Skeletal muscle tissue (tissue), 4 donors: ENCODE results near the gene IL18RAP. TPM values are rescaled to one million over a fixed set of nuclear protein-coding genes. Genes with fewer than 3 reads are reported as not detected.

ENCODE experiments used
- H3K27ac ChIP-seq: one replicate; pipeline ENCODE4 v1.7.0; 2013; ENCODE audit warnings: mild to moderate bottlenecking, low read depth, low read length, inconsistent platforms
- H3K27me3 ChIP-seq, 3 donors: one replicate each; pipeline ENCODE4 v1.7.0; 2013; ENCODE audit warnings: low read length in 3 of 3; ENCODE audit not compliant: control insufficient read depth in 3 of 3, insufficient read depth in 3 of 3
- H3K36me3 ChIP-seq, 3 donors: one replicate each; pipeline ENCODE4 v1.7.0; 2013; ENCODE audit warnings: low read length in 3 of 3; ENCODE audit not compliant: control insufficient read depth in 3 of 3, insufficient read depth in 3 of 3
- H3K4me1 ChIP-seq, 3 donors: one replicate each; pipeline ENCODE4 v1.7.0; 2013; ENCODE audit warnings: low read length in 3 of 3, mild to moderate bottlenecking in 3 of 3; ENCODE audit not compliant: control insufficient read depth in 3 of 3, insufficient read depth in 3 of 3
- H3K4me3 ChIP-seq, 3 donors: one replicate each; pipeline ENCODE4 v1.7.0; 2013; ENCODE audit warnings: low read length in 3 of 3
- H3K9ac ChIP-seq, 3 donors: one replicate each; pipeline ENCODE4 v1.7.0; 2013; ENCODE audit warnings: low read length in 3 of 3, mild to moderate bottlenecking in 3 of 3, moderate library complexity in 2 of 3, low read depth in 1 of 3
- H3K9me3 ChIP-seq, 3 donors: one replicate each; pipeline ENCODE4 v1.7.0; 2013; ENCODE audit warnings: low read length in 3 of 3; ENCODE audit not compliant: control insufficient read depth in 3 of 3
- total RNA-seq: library from RNA; depleted of rRNA; stranded (reverse); fragments of >200 nt; gene quantifications from one replicate; pipeline ENCODE4 v1.2.3, GENCODE V29; 2014
- donor health status: Osteomylitis.

IL18RAP gene
- total RNA-seq, 1 donor from 2014 or later, result 2.6 TPM

GRCh38 chr2:102396012-102396411 lies 26.9 kb upstream of the IL18RAP start:
- H3K4me3 ChIP-seq, result no peak overlapping the region
- H3K36me3 ChIP-seq, result no peaks in the 10 kb centered on the region
- H3K9me3 ChIP-seq, result peaks cover 0 to 2% (median 0%) of the 10 kb centered on the region in 3 donors
- H3K27ac ChIP-seq, result no peak overlapping the region
- no peaks in the 10 kb centered on the region for H3K27me3 ChIP-seq
- no peaks in the 10 kb centered on the region for H3K4me1 ChIP-seq
- H3K9ac ChIP-seq, result no peak overlapping the region

- Histone ChIP-seq H3K4me1 (no peaks in the 10 kb centered on the region), H3K4me3 (no peak overlapping the region), H3K9ac (no peak overlapping the region), H3K27me3 (no peaks in the 10 kb centered on the region), H3K9me3 (peaks cover 0 to 2% (median 0%) of the 10 kb centered on the region in 3 donors), H3K27ac (no peak overlapping the region), H3K36me3 (no peaks in the 10 kb centered on the region)
Observed at GRCh38 chr2:102397209-102397608, 25.8 kb upstream of the IL18RAP start.

GRCh38 chr2:102399499-102400141 lies 23.3 kb upstream of the IL18RAP start:
- Histone ChIP-seq H3K4me1 (no peaks in the 10 kb centered on the region), H3K9ac (no peak overlapping the region), H3K4me3 (no peak overlapping the region), H3K27ac (no peak overlapping the region), H3K36me3 (no peaks in the 10 kb centered on the region), H3K27me3 (no peaks in the 10 kb centered on the region), H3K9me3 (peaks cover 0 to 2% (median 0%) of the 10 kb centered on the region in 3 donors)

- H3K36me3 ChIP-seq, result no peaks in the 10 kb centered on the region
- no peak overlapping the region for H3K9ac ChIP-seq
- H3K4me1 ChIP-seq, result no peaks in the 10 kb centered on the region
- no peak overlapping the region for H3K4me3 ChIP-seq
- H3K9me3 ChIP-seq, result peaks cover 0 to 2% (median 0%) of the 10 kb centered on the region in 3 donors
- H3K27ac ChIP-seq, result no peak overlapping the region
- H3K27me3 ChIP-seq, result no peaks in the 10 kb centered on the region
Observed at GRCh38 chr2:102401456-102401855, 21.5 kb upstream of the IL18RAP start.

GRCh38 chr2:102401865-102402264 lies 21.1 kb upstream of the IL18RAP start:
- Histone ChIP-seq H3K27me3 (no peaks in the 10 kb centered on the region), H3K9ac (no peak overlapping the region), H3K4me3 (no peak overlapping the region)

GRCh38 chr2:102410952-102411351 lies 12.0 kb upstream of the IL18RAP start:
- H3K36me3 ChIP-seq, result no peaks in the 10 kb centered on the region
- no peak overlapping the region for H3K27ac ChIP-seq
- H3K9me3 ChIP-seq, result no peaks in the 10 kb centered on the region
- H3K9ac ChIP-seq, result no peak overlapping the region
- H3K4me1 ChIP-seq, result no peaks in the 10 kb centered on the region
- no peak overlapping the region for H3K4me3 ChIP-seq
- no peaks in the 10 kb centered on the region for H3K27me3 ChIP-seq

More at GRCh38 chr2:102401865-102402264, 21.1 kb upstream of the IL18RAP start:
- peaks cover 0 to 2% (median 0%) of the 10 kb centered on the region in 3 donors for H3K9me3 ChIP-seq
- no peak overlapping the region for H3K27ac ChIP-seq
- no peaks in the 10 kb centered on the region for H3K36me3 ChIP-seq
- no peaks in the 10 kb centered on the region for H3K4me1 ChIP-seq

GRCh38 chr2:102412199-102412598 lies 10.8 kb upstream of the IL18RAP start:
- H3K27ac ChIP-seq, result no peak overlapping the region
- no peaks in the 10 kb centered on the region for H3K36me3 ChIP-seq
- H3K4me3 ChIP-seq, result no peak overlapping the region
- no peaks in the 10 kb centered on the region for H3K4me1 ChIP-seq
- H3K9me3 ChIP-seq, result no peaks in the 10 kb centered on the region
- H3K9ac ChIP-seq, result no peak overlapping the region
- no peaks in the 10 kb centered on the region for H3K27me3 ChIP-seq

GRCh38 chr2:102417946-102418345 lies 5.0 kb upstream of the IL18RAP start:
- Histone ChIP-seq H3K27ac (no peak overlapping the region), H3K4me3 (no peak overlapping the region), H3K36me3 (no peaks in the 10 kb centered on the region)

GRCh38 chr2:102418421-102418961 lies 4.5 kb upstream of the IL18RAP start:
- Histone ChIP-seq H3K27me3 (peaks cover 3 to 8% (median 3%) of the 10 kb centered on the region in 3 donors), H3K9ac (no peak overlapping the region), H3K4me1 (no peaks in the 10 kb centered on the region), H3K9me3 (no peaks in the 10 kb centered on the region), H3K36me3 (no peaks in the 10 kb centered on the region), H3K27ac (no peak overlapping the region), H3K4me3 (no peak overlapping the region)

More at GRCh38 chr2:102417946-102418345, 5.0 kb upstream of the IL18RAP start:
- H3K9ac ChIP-seq, result no peak overlapping the region
- H3K27me3 ChIP-seq, result peaks cover 3 to 8% (median 3%) of the 10 kb centered on the region in 3 donors
- H3K4me1 ChIP-seq, result no peaks in the 10 kb centered on the region
- H3K9me3 ChIP-seq, result no peaks in the 10 kb centered on the region

GRCh38 chr2:102420290-102420689 lies 2.7 kb upstream of the IL18RAP start:
- H3K36me3 ChIP-seq, result no peaks in the 10 kb centered on the region

More at GRCh38 chr2:102420290-102420689, 2.7 kb upstream of the IL18RAP start:
- Histone ChIP-seq H3K9ac (no peak overlapping the region), H3K4me1 (no peaks in the 10 kb centered on the region), H3K9me3 (no peaks in the 10 kb centered on the region), H3K4me3 (no peak overlapping the region), H3K27ac (no peak overlapping the region), H3K27me3 (peaks cover 3 to 8% (median 3%) of the 10 kb centered on the region in 3 donors)
